Measurements from ENCODE around the gene AGFG2.

AGFG2 gene

DNA sequence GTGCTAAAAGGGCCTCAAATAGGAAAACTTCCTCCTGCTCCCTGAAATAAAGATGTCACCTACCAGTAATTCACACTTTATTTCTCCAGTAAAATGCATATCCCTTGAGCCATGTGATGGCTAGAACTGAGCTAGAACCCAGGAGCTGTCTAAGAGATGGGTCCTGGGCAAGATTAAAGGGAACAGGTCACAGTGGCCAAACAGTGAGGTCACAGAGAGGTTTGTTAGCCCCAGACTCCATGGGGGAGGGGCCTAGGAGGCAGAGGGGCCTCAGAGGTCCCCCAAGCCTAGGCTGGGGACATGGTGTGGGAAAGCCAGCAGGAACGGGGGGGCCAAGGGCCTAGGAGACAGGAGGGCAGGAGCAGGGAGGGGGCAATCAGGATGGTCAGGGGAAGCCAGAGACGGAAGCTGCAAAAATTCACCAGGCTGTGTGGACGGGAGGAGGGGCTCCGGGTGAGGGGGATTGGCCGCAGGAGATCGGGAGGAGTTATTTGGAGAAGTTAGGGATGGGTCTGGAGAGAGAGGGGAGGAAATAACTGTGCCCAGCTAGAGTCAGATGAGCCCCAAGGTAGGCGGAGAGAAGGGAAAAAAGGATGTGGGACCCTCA lies 50.4 kb downstream of the AGFG2 start:
- Histone ChIP-seq H3K4me1 (ENCODE audit: control insufficient read depth, low read length) (peaks cover 15% of the 10 kb centered on the region), H3F3A (ENCODE audit: control insufficient read depth, insufficient read depth) (peaks cover 7% of the 10 kb centered on the region), H3K9me2 (replicated peaks; ENCODE audit: control insufficient read depth, low read length) (no peaks in the 10 kb centered on the region), H3K27ac (ENCODE audit: low read depth, low read length) (no peak overlapping the region), H3K36me3 (ENCODE audit: control insufficient read depth, low read length) (peaks cover 3% of the 10 kb centered on the region; the same call in 1 of the 2 replicates), H3K4me2 (ENCODE audit: low read length) (no peak overlapping the region), H4K20me1 (ENCODE audit: control insufficient read depth, insufficient read depth, low read depth, low read length) (no peaks in the 10 kb centered on the region), H3K4me3 (ENCODE audit: low read length) (no peak overlapping the region), H3K9me3 (ENCODE audit: control insufficient read depth, insufficient read depth, low read length) (no peaks in the 10 kb centered on the region), H3K27me3 (ENCODE audit: control insufficient read depth, low read length) (no peaks in the 10 kb centered on the region), H3K79me2 (ENCODE audit: control insufficient read depth, low read length) (peaks cover 15% of the 10 kb centered on the region)
- TF ChIP-seq EZH2phosphoT487 (IDR thresholded peaks at IDR 0.05; ENCODE audit: borderline replicate concordance, low read length): no peak
- TF ChIP-seq, protein P1, sequence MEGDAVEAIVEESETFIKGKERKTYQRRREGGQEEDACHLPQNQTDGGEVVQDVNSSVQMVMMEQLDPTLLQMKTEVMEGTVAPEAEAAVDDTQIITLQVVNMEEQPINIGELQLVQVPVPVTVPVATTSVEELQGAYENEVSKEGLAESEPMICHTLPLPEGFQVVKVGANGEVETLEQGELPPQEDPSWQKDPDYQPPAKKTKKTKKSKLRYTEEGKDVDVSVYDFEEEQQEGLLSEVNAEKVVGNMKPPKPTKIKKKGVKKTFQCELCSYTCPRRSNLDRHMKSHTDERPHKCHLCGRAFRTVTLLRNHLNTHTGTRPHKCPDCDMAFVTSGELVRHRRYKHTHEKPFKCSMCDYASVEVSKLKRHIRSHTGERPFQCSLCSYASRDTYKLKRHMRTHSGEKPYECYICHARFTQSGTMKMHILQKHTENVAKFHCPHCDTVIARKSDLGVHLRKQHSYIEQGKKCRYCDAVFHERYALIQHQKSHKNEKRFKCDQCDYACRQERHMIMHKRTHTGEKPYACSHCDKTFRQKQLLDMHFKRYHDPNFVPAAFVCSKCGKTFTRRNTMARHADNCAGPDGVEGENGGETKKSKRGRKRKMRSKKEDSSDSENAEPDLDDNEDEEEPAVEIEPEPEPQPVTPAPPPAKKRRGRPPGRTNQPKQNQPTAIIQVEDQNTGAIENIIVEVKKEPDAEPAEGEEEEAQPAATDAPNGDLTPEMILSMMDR (IDR thresholded peaks at IDR 0.05; ENCODE audit: low read depth, low read length, poor library complexity, severe bottlenecking): no peak

DNA sequence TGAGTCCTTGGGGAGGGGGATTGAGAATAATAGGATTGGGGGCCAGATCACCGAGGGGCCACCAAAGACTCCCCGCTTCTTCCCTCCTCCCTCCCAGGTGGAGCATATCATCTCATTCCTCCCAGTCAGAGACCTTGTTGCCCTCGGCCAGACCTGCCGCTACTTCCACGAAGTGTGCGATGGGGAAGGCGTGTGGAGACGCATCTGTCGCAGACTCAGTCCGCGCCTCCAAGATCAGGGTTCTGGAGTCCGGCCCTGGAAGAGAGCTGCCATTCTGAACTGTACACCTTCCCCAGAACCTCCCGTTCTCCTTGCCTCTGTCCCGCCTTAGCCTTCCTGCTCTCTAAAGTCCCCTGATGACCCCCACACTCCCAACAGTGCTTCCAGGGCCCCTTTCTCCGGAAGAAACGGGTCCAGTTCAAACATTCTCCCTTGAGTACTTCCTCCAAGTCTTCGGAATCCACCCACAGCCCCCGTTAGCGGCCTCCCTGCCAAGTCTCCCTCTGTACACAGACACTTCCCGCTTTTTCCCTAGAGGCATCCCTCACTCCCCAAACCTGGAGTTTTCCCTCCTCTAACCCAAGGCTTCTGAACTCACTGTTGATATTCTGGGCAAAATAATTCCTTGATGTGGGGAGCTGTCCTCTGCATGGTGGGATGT lies 51.2 kb downstream of the AGFG2 start:
- Histone ChIP-seq H3K27me3 (ENCODE audit: control insufficient read depth, low read length) (no peaks in the 10 kb centered on the region), H3K9me2 (replicated peaks; ENCODE audit: control insufficient read depth, low read length) (no peaks in the 10 kb centered on the region), H3K27ac (ENCODE audit: low read depth, low read length) (no peak overlapping the region), H3K36me3 (ENCODE audit: control insufficient read depth, low read length) (peaks cover 3% of the 10 kb centered on the region; the same call in 1 of the 2 replicates), H3K4me2 (ENCODE audit: low read length) (no peak overlapping the region), H3F3A (ENCODE audit: control insufficient read depth, insufficient read depth) (peaks cover 1% of the 10 kb centered on the region), H3K79me2 (ENCODE audit: control insufficient read depth, low read length) (peaks cover 7% of the 10 kb centered on the region), H3K4me3 (ENCODE audit: low read length) (no peak overlapping the region), H3K4me1 (ENCODE audit: control insufficient read depth, low read length) (peaks cover 8% of the 10 kb centered on the region), H4K20me1 (ENCODE audit: control insufficient read depth, insufficient read depth, low read depth, low read length) (no peaks in the 10 kb centered on the region), H3K9me3 (ENCODE audit: control insufficient read depth, insufficient read depth, low read length) (no peaks in the 10 kb centered on the region)
- TF ChIP-seq EZH2phosphoT487 (IDR thresholded peaks at IDR 0.05; ENCODE audit: borderline replicate concordance, low read length): no peak
- TF ChIP-seq, protein P1 (IDR thresholded peaks at IDR 0.05; ENCODE audit: low read depth, low read length, poor library complexity, severe bottlenecking): no peak

DNA sequence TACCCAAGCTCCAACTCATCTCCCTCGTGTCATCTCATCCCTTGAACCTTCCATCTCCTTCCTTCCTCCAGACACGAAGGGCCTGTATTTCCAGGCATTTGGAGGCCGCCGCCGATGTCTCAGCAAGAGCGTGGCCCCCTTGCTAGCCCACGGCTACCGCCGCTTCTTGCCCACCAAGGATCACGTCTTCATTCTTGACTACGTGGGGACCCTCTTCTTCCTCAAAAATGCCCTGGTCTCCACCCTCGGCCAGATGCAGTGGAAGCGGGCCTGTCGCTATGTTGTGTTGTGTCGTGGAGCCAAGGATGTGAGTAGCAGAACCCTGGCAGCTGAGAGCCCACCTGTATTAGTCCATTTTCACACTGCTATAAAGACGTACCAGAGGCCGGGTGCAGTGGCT lies 52.6 kb downstream of the AGFG2 start:
- no peaks in the 10 kb centered on the region for H3K79me2 ChIP-seq (ENCODE audit: control insufficient read depth, low read length)
- no peaks in the 10 kb centered on the region for H3K9me2 ChIP-seq (replicated peaks; ENCODE audit: control insufficient read depth, low read length)
- H3K36me3 ChIP-seq (ENCODE audit: control insufficient read depth, low read length): no peaks in the 10 kb centered on the region
- H4K20me1 ChIP-seq (ENCODE audit: control insufficient read depth, insufficient read depth, low read depth, low read length): no peaks in the 10 kb centered on the region
- no peak for TF ChIP-seq EZH2phosphoT487 (IDR thresholded peaks at IDR 0.05; ENCODE audit: borderline replicate concordance, low read length)
- TF ChIP-seq, protein P1 (IDR thresholded peaks at IDR 0.05; ENCODE audit: low read depth, low read length, poor library complexity, severe bottlenecking): no peak
- H3K27me3 ChIP-seq (ENCODE audit: control insufficient read depth, low read length): peaks cover 5% of the 10 kb centered on the region; the same call in 1 of the 2 replicates
- H3F3A ChIP-seq (ENCODE audit: control insufficient read depth, insufficient read depth): no peaks in the 10 kb centered on the region
- H3K4me2 ChIP-seq (ENCODE audit: low read length): no peak overlapping the region
- peaks cover 6% of the 10 kb centered on the region for H3K4me1 ChIP-seq (ENCODE audit: control insufficient read depth, low read length)
- H3K4me3 ChIP-seq (ENCODE audit: low read length): no peak overlapping the region
- H3K27ac ChIP-seq (ENCODE audit: low read depth, low read length): no peak overlapping the region
- H3K9me3 ChIP-seq (ENCODE audit: control insufficient read depth, insufficient read depth, low read length): no peaks in the 10 kb centered on the region

Measured in DOHH2 (cell line).